ENCODE results near the gene CD3E. TPM values are rescaled to one million over a fixed set of nuclear protein-coding genes. Genes with fewer than 3 reads are reported as not detected.

Gene CD3E
- total RNA-seq, 6 donors from 2014 or later, result 3.9 to 13.6 (median 9.1) TPM

DNA sequence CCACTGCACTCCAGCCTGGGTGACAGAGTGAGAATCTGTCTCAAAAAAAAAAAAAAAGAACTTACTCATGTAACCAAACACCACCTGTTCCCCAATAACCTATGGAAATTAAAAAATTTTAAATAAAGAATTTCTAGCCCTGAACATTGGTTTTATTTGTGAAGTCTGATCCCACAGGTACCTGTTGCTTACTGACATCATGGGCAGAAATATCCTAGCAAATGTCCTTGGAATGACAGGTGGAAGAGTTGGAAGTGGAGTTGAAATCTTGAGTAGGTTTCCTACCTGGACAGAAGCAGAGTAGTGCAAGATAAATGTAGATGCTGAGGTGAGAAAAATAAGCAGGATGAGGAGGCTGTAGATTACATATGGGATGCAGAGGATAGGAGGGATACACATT lies 20.8 kb downstream of the CD3E start:
- Histone ChIP-seq H3K27ac (no peak overlapping the region), H3K9me3 (no peaks in the 10 kb centered on the region), H3K4me3 (no peak overlapping the region), H3K36me3 (no peaks in the 10 kb centered on the region), H3K27me3 (no peaks in the 10 kb centered on the region), H3K4me1 (peaks cover 0 to 8% (median 0%) of the 10 kb centered on the region in 4 donors)
- ATAC-seq (ENCODE audit: low FRiP score in 2 of 2) (no peak), DNase-seq (no peak)
- no peak for TF ChIP-seq POLR2AphosphoS5 (IDR thresholded peaks at IDR 0.05)
- TF ChIP-seq EP300 (IDR thresholded peaks at IDR 0.05), result no peak
- TF ChIP-seq POLR2A (IDR thresholded peaks at IDR 0.05), result no peak
- TF ChIP-seq, protein P1, sequence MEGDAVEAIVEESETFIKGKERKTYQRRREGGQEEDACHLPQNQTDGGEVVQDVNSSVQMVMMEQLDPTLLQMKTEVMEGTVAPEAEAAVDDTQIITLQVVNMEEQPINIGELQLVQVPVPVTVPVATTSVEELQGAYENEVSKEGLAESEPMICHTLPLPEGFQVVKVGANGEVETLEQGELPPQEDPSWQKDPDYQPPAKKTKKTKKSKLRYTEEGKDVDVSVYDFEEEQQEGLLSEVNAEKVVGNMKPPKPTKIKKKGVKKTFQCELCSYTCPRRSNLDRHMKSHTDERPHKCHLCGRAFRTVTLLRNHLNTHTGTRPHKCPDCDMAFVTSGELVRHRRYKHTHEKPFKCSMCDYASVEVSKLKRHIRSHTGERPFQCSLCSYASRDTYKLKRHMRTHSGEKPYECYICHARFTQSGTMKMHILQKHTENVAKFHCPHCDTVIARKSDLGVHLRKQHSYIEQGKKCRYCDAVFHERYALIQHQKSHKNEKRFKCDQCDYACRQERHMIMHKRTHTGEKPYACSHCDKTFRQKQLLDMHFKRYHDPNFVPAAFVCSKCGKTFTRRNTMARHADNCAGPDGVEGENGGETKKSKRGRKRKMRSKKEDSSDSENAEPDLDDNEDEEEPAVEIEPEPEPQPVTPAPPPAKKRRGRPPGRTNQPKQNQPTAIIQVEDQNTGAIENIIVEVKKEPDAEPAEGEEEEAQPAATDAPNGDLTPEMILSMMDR (IDR thresholded peaks at IDR 0.05), result no peak

DNA sequence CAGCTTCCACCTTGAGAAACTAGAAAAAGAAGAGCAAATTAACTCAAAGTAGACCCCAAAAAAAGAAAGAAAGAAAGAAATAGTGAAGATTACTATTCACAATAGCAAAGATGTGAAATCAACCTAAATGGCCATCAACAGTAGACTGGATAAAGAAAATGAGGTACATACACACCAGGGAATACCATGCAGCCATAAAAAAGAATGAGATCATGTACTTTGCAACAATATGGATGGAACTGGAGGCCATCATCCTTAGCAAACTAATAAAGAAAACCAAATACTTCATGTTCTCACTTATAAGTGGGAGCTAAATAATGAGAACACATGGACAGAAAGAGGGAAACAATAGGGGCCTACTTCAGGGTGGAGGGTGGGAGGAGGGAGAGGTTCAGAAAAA lies 24.2 kb downstream of the CD3E start:
- H3K9me3 ChIP-seq, result no peaks in the 10 kb centered on the region
- TF ChIP-seq POLR2A (IDR thresholded peaks at IDR 0.05), result no peak
- TF ChIP-seq EP300 (IDR thresholded peaks at IDR 0.05), result no peak
- TF ChIP-seq POLR2AphosphoS5 (IDR thresholded peaks at IDR 0.05), result no peak
- TF ChIP-seq, protein P1 (IDR thresholded peaks at IDR 0.05), result no peak
- H3K4me3 ChIP-seq, result no peak overlapping the region
- H3K27ac ChIP-seq, result no peak overlapping the region
- H3K4me1 ChIP-seq, result no peaks in the 10 kb centered on the region
- ATAC-seq (ENCODE audit: low FRiP score in 2 of 2) (no peak), DNase-seq (no peak)
- no peaks in the 10 kb centered on the region for H3K27me3 ChIP-seq
- no peaks in the 10 kb centered on the region for H3K36me3 ChIP-seq

DNA sequence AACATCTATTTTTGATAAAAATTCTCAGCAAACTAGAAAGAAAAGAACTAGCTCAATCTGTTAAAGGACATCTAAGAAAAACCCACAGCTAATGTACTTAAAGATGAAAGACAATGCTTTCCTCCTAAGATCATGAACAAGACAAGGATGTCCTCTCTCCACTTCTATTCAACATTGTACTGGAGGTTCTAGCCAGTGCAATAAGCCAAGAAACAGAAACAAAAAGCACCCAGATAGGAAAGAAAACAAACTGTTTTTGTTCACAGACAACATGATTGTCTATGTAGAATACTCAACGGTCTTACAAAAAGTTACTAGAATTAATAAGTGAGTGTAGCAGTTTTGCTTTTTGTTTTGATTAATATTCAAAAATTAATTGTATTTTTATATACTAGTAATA lies 30.2 kb downstream of the CD3E start:
- TF ChIP-seq POLR2AphosphoS5 (IDR thresholded peaks at IDR 0.05) (no peak), POLR2A (IDR thresholded peaks at IDR 0.05) (no peak), EP300 (IDR thresholded peaks at IDR 0.05) (no peak)
- TF ChIP-seq, protein P1 (IDR thresholded peaks at IDR 0.05), result no peak
- Histone ChIP-seq H3K27ac (no peak overlapping the region), H3K4me1 (no peaks in the 10 kb centered on the region), H3K9me3 (no peaks in the 10 kb centered on the region), H3K27me3 (no peaks in the 10 kb centered on the region), H3K4me3 (no peak overlapping the region), H3K36me3 (no peaks in the 10 kb centered on the region)
- 65 to 83% methylated on average over 1 of the region's 1 CpG for WGBS, 2 donors
- ATAC-seq (ENCODE audit: low FRiP score in 2 of 2) (no peak), DNase-seq (no peak)

DNA sequence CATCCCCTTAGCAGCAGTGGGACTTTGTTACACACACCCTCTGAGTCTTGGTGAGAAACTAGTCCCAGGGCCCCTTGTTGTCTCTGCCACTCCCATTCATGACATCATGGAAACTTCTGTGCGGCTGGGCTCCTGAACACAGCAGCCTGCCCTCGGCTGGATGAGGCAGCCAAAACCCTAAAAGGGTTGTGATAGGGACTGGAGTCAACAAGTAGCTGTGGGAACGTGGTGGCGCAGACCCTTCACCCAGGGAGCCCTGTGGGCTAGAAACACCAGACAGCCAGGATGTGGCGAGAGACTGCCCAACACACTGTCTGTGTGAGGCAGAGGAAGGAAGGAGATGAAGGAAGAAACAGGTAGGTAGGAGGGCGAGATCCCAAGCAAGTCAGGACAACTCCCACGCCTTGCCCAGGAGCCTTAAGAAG lies 34.1 kb downstream of the CD3E start:
- Histone ChIP-seq H3K36me3 (no peaks in the 10 kb centered on the region), H3K27me3 (no peaks in the 10 kb centered on the region), H3K27ac (peak overlapping the region in 2 of 4 donors; percentile 44 to 48), H3K4me1 (no peaks in the 10 kb centered on the region), H3K4me3 (no peak overlapping the region), H3K9me3 (no peaks in the 10 kb centered on the region)
- peak in 1 of 4 donors; percentile 33 for TF ChIP-seq POLR2A (IDR thresholded peaks at IDR 0.05)
- TF ChIP-seq POLR2AphosphoS5 (IDR thresholded peaks at IDR 0.05), result peak in 1 of 2 donors; percentile 38
- TF ChIP-seq, protein P1 (IDR thresholded peaks at IDR 0.05), result no peak
- no peak for TF ChIP-seq EP300 (IDR thresholded peaks at IDR 0.05)
- ATAC-seq (ENCODE audit: low FRiP score in 2 of 2) (peak in 1 of 2 donors; percentile 61), DNase-seq (peak in 1 of 2 donors; percentile 63)
- WGBS, 2 donors, result 68 to 72% methylated on average over 7 of the region's 7 CpGs

DNA sequence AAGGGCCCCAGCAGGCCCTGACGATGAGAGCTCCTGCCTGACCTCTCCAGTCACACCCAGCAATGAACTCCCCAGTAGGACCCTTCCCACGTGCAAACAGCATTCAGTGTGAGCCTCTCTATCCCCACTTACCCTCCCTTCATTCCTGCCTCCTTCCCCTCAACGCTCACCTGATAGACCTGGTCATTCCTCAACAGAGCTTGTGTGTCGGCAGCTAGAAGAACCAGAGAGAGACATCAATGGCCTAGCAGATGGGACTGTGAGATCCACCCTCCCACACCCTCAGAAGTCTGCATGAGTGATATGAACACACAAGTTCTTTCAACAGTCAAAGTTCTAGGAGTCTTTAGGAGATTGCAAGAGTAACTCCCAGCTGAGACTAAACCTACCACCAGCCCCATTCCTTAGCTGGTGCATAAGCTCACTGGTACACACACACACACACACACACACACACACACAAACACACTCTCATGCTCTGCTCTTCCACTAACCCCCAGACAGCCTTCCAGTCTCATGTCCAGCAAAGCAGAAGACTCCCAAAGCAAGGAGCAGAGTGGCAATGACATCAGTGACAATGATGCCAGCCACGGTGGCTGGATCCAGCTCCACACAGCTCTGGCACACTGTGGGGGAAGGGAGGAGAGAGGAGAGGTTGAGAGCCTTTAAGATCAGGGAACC lies 34.9 kb downstream of the CD3E start:
- H3K27ac ChIP-seq, result peak overlapping the region in 2 of 4 donors; percentile 44 to 48
- 78% methylated on average over 5 of the region's 5 CpGs for WGBS, 2 donors
- H3K9me3 ChIP-seq, result no peaks in the 10 kb centered on the region
- TF ChIP-seq POLR2A (IDR thresholded peaks at IDR 0.05) (no peak), EP300 (IDR thresholded peaks at IDR 0.05) (no peak), POLR2AphosphoS5 (IDR thresholded peaks at IDR 0.05) (no peak)
- TF ChIP-seq, protein P1 (IDR thresholded peaks at IDR 0.05), result no peak
- H3K4me3 ChIP-seq, result no peak overlapping the region
- DNase-seq, result no peak
- no peaks in the 10 kb centered on the region for H3K27me3 ChIP-seq
- no peak for ATAC-seq (ENCODE audit: low FRiP score in 2 of 2)
- H3K36me3 ChIP-seq, result no peaks in the 10 kb centered on the region
- H3K4me1 ChIP-seq, result no peaks in the 10 kb centered on the region

Data from upper lobe of left lung (tissue), 6 donors.